ENCODE data around the gene PHC2. TPM values are rescaled to one million over a fixed set of nuclear protein-coding genes. Genes with fewer than 3 reads are reported as not detected.

PHC2 gene
- total and polyA plus RNA-seq, 2 of the 13 experiments (the other 11 are each of a cell fraction or from before 2014, with no cell fraction given) = 52.5 to 84.9 TPM

DNA sequence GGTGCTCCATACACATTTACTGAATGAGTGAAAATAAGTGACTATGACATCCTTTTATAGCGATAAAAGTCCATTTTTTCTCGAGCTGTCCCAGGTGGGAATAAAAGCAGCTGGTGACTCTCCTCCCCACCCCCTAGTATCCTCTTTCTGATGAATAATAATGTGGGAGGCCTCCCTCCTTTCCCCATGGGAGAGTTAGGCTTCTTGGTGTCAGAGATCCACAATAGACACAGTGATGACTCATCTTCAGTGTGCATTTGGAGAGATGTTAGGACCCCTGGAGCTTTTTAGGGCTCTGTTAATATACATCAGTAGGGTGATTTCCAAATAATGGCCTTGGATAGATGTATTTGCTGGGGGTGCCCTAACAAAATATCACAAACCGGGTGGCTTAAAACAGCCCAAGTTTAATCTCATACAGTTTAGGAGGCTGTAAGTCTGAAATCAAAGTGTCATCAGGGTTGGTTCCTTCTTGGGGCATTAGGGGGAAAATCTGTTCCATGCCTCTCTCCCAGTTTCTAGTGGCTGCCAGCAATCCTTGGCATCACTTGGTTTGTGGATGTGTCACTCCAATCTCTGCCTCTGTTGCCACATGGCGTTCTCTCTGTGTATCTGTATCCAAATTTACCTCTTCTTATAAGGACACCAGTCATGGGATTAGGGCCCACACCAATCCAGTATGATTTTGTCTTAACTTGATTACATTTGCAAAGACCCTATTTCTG lies 4.4 kb upstream of the PHC2 start:
- 22% methylated on average over 4 of the region's 4 CpGs for WGBS (ENCODE audit: low lambda C conversion rate)
- FAIRE-seq = no peak

More for the DNA sequence above, 4.4 kb upstream of the PHC2 start:
- TF ChIP-seq ZNF652 (CRISPR knock-in tag; IDR thresholded peaks at IDR 0.05; ENCODE audit: borderline replicate concordance, low read depth) = no peak
- TF ChIP-seq HMG20A (CRISPR knock-in tag; IDR thresholded peaks at IDR 0.05; ENCODE audit: borderline replicate concordance) = no peak
- TF ChIP-seq, protein P1, sequence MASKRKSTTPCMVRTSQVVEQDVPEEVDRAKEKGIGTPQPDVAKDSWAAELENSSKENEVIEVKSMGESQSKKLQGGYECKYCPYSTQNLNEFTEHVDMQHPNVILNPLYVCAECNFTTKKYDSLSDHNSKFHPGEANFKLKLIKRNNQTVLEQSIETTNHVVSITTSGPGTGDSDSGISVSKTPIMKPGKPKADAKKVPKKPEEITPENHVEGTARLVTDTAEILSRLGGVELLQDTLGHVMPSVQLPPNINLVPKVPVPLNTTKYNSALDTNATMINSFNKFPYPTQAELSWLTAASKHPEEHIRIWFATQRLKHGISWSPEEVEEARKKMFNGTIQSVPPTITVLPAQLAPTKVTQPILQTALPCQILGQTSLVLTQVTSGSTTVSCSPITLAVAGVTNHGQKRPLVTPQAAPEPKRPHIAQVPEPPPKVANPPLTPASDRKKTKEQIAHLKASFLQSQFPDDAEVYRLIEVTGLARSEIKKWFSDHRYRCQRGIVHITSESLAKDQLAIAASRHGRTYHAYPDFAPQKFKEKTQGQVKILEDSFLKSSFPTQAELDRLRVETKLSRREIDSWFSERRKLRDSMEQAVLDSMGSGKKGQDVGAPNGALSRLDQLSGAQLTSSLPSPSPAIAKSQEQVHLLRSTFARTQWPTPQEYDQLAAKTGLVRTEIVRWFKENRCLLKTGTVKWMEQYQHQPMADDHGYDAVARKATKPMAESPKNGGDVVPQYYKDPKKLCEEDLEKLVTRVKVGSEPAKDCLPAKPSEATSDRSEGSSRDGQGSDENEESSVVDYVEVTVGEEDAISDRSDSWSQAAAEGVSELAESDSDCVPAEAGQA (IDR thresholded peaks at IDR 0.05; ENCODE audit: low read depth) = no peak
- TF ChIP-seq, protein P1 (CRISPR knock-in tag; IDR thresholded peaks at IDR 0.05; ENCODE audit: borderline replicate concordance) = no peak
- TF ChIP-seq ZBTB8A (CRISPR knock-in tag; IDR thresholded peaks at IDR 0.05; ENCODE audit: borderline replicate concordance, low read depth) = no peak
- TF ChIP-seq, protein P2, sequence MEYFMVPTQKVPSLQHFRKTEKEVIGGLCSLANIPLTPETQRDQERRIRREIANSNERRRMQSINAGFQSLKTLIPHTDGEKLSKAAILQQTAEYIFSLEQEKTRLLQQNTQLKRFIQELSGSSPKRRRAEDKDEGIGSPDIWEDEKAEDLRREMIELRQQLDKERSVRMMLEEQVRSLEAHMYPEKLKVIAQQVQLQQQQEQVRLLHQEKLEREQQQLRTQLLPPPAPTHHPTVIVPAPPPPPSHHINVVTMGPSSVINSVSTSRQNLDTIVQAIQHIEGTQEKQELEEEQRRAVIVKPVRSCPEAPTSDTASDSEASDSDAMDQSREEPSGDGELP (IDR thresholded peaks at IDR 0.05; ENCODE audit: borderline replicate concordance, low read depth) = no peak
- no peak for TF ChIP-seq ZNF607 (CRISPR knock-in tag; IDR thresholded peaks at IDR 0.05; ENCODE audit: borderline replicate concordance)
- TF ChIP-seq SOX13 (IDR thresholded peaks at IDR 0.05) = no peak
- no peak for TF ChIP-seq SOX13 (CRISPR knock-in tag; conservative IDR thresholded peaks at IDR 0.05 in 1 of 2, IDR thresholded peaks at IDR 0.05 in 1 of 2)
- TF ChIP-seq ZNF430 (CRISPR knock-in tag; IDR thresholded peaks at IDR 0.05) = no peak
- TF ChIP-seq ZNF563 (CRISPR knock-in tag; IDR thresholded peaks at IDR 0.05) = no peak
- Histone ChIP-seq H3K4me3 (replicated peaks in 1 of 3; ENCODE audit: insufficient read depth in 1 of 3, low read depth in 2 of 3, low read length in 3 of 3) (no peak overlapping the region), H3K9ac (ENCODE audit: insufficient read depth, low read depth, low read length) (no peak overlapping the region), H3K9me3 (ENCODE audit: low read length) (no peaks in the 10 kb centered on the region), H2AFZ (ENCODE audit: low read length) (no peak overlapping the region), H4K20me1 (ENCODE audit: insufficient read depth, low read length) (no peaks in the 10 kb centered on the region), H3K4me2 (ENCODE audit: low read depth, low read length) (no peak overlapping the region), H3K36me3 (replicated peaks in 1 of 2; ENCODE audit: control insufficient read depth in 1 of 2, insufficient read depth in 2 of 2, low read length in 2 of 2) (no peaks in the 10 kb centered on the region), H3K79me2 (ENCODE audit: insufficient read depth, low read length) (no peaks in the 10 kb centered on the region), H3K27me3 (ENCODE audit: control insufficient read depth in 1 of 2, insufficient read depth in 2 of 2, low read length in 2 of 2) (peaks cover 0 to 11% of the 10 kb centered on the region in 2 experiments; a peak in 1 of 5 replicates), H3K27ac (ENCODE audit: extremely low read length, insufficient read depth, low read length) (no peak overlapping the region), H3K4me1 (ENCODE audit: insufficient read depth, low read length) (peaks cover 29% of the 10 kb centered on the region)
- ChIA-PET POLR2A (no interaction called here), CTCF (ENCODE audit: low intra/inter-chr PET ratio, low total read pairs) (no interaction called here)
- in situ Hi-C loops (cut with HindIII; ENCODE audit: extremely low pct_ligation_motif_present, low pct_unique_long_range_greater_than_20kb) (no loop called here), intact Hi-C loops (cut with micrococcal nuclease; ENCODE audit: unreplicated experiment) (no loop called here)
- BruUV-seq (replicated peaks) = no TSS peak
- DNase-seq (ENCODE audit: low spot score) = no peak
- no peak for ATAC-seq

Measured in HepG2 (cell line).